Smooth muscle cell of trachea (primary cell): ENCODE data around the gene ECM2. TPM values are rescaled to one million over a fixed set of nuclear protein-coding genes. Genes with fewer than 3 reads are reported as not detected.

Source experiments
- total RNA-seq: library from RNA; depleted of rRNA; stranded (reverse); fragments of >200 nt; gene quantifications from 2 replicates; pipeline ENCODE4 v1.2.1, GENCODE V29; 2014

The ECM2 gene
- total RNA-seq: 5.7 and 6.1 TPM in 2 replicates

GRCh38 chr9:92535940-92536850 is at the start of gene ECM2:
Gene ECM2, minus strand, starts transcription at chr9:92535990. Its CDS starts 13,124 bp downstream, at chr9:92522866.

GRCh38 chr9:92482329-92482728 is 53.5 kb downstream of the ECM2 start, which contains the start of gene ASPN:
Gene ASPN, minus strand, starts transcription at chr9:92482506.

Other genes starting within 250 kb of the ECM2 start
- gene IARS1, start 242.3 kb downstream of the ECM2 start, total RNA-seq: 257 and 319 TPM in 2 replicates
- 24.3 and 32.7 TPM in 2 replicates for gene NOL8, start 210.6 kb downstream of the ECM2 start, total RNA-seq
- gene CENPP, start 210.0 kb downstream of the ECM2 start, total RNA-seq: 1.7 and 15.1 TPM in 2 replicates
- gene OGN, start 131.4 kb downstream of the ECM2 start, total RNA-seq: 17.5 and 19.6 TPM in 2 replicates
- gene OMD, start 111.5 kb downstream of the ECM2 start, total RNA-seq: 0.33 and 0.73 TPM in 2 replicates
- gene ASPN, start 53.5 kb downstream of the ECM2 start, total RNA-seq: 7.1 and 15.2 TPM in 2 replicates
- gene IPPK, start 134.1 kb upstream of the ECM2 start, total RNA-seq: 11.9 and 14.5 TPM in 2 replicates
- gene BICD2, start 228.8 kb upstream of the ECM2 start, total RNA-seq: 43.3 and 60.2 TPM in 2 replicates